DOHH2 (cell line): Measurements from ENCODE around the gene RAD23B.

Experiments
- EZH2phosphoT487 ChIP-seq: fragments of 200-600 bp; sonication (generic); IDR thresholded peaks from 2 replicates; pipeline ENCODE4 v1.6.1; 2017; ENCODE audit warnings: borderline replicate concordance, mild to moderate bottlenecking, antibody characterized with exemption, low read length, moderate library complexity, mixed read lengths
- TF ChIP-seq, protein P1 (sequence below): fragments of 200-600 bp; sonication (generic); IDR thresholded peaks from one replicate; pipeline ENCODE4 v1.5.1; 2014; ENCODE audit warnings: antibody characterized with exemption, mild to moderate bottlenecking, low read depth, low read length; ENCODE audit not compliant: poor library complexity, severe bottlenecking

DNA sequence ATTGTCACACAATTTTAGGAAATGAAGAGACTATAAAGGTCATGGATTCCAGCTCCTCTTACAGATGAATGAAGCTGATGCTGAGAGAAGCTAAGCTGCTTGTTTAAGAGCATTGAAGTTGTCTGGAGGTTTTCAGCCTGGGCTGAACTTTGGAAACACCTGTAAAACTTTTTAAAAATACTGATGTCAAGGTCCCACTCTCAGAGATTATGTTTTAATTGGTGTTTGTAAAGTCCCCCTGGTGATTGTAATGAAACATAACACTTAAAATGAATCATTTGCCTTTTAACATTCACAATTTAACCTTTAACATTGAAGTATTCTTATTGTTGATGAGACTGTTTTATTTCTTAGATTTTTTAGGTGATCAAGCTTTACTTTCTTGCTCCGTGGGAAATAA lies 16.4 kb downstream of the RAD23B start:
- TF ChIP-seq, protein P1, sequence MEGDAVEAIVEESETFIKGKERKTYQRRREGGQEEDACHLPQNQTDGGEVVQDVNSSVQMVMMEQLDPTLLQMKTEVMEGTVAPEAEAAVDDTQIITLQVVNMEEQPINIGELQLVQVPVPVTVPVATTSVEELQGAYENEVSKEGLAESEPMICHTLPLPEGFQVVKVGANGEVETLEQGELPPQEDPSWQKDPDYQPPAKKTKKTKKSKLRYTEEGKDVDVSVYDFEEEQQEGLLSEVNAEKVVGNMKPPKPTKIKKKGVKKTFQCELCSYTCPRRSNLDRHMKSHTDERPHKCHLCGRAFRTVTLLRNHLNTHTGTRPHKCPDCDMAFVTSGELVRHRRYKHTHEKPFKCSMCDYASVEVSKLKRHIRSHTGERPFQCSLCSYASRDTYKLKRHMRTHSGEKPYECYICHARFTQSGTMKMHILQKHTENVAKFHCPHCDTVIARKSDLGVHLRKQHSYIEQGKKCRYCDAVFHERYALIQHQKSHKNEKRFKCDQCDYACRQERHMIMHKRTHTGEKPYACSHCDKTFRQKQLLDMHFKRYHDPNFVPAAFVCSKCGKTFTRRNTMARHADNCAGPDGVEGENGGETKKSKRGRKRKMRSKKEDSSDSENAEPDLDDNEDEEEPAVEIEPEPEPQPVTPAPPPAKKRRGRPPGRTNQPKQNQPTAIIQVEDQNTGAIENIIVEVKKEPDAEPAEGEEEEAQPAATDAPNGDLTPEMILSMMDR, result no peak
- TF ChIP-seq EZH2phosphoT487, result no peak
